HTR-8/SVneo (cell line): Measurements from ENCODE around the gene RNASE7.
A peak's percentile ranks its signal among the peaks of the same experiment; 100 is the strongest.

ENCODE experiments used
- DNase-seq: peaks from one replicate; pipeline ENCODE4 v3.0.0; 2011; ENCODE audit warnings: low spot score, mixed read lengths; ENCODE audit not compliant: insufficient read length
- FAIRE-seq: peaks from 2 replicates; lab custom pipeline; 2011; peaks lifted over from hg19 to GRCh38; lab: Jason Lieb, UNC

RNASE7 gene

DNA sequence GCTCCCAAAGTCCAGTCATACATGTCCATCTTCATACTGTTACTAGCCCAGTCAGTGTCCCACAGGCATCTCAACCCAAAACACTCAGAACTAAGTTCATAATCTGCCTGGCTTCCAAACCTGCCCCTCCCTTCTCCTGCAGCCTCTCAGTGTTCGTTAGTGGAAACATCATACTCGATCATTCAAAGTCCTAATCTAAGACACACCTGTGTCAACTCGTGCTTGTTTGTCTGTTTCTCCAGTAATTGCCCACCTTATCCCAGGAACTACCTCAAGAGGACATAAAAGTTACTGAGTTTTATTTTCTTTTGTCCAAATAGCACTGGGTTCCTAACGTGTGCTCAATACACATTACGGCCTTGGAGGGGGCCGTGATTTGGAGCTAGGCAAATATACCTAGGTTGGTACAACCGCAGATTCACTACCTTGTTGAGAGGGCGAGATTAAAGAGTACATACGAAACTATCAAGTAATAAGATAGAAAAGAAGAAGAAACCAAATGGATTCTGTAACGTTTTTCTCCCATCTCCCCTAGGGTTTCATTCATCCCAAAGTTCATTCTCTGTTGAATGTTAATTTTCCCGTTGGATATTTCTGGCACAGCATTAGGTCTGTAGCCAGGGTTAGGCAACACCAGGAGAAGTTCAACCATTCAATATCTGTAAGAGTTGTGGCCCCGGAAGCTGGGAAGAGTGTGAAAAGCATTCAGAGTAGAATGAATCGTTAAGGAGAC is 18.6 kb downstream of the RNASE7 start:
- FAIRE-seq = no peak
- DNase-seq = no peak

- DNase-seq (no peak), FAIRE-seq (no peak)
Measured at GRCh38 chr14:21061347-21061668, 19.1 kb downstream of the RNASE7 start.

- peak; percentile 52 for DNase-seq
- no peak for FAIRE-seq
Measured at GRCh38 chr14:21063479-21063878, 21.3 kb downstream of the RNASE7 start.

DNA sequence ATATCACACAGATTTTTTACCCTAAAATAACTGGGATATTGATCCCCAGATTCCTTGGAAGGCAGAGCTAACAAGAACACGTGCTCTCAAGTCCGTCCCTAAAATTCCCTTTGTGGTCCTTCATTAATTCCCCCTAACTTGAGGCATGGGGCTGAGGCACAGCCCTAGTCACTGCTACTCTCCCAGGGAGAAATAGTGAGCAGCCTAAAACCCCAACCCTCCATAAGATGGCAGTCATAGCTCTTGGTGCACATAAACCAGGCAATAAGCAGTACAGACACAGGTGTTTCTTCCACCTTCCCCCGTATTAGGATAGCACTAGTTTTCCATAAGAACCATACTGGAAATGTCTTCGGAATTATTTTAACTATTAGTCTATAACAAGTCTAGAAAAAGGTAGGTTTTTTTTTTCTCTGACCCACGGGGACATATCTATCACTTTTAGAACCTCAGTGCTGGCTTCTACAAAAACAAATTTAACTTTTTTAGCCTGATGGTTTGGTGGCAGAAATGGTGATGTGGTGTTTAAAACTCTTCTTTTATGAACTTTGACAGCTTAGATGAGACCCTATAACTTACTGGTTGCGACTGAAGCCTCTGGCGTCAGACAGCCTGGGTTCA is 24.8 kb downstream of the RNASE7 start:
- DNase-seq = no peak

GRCh38 chr14:21068521-21069387 is 26.6 kb downstream of the RNASE7 start:
- DNase-seq = peak; percentile 36
- FAIRE-seq = no peak

More for the DNA sequence above, 24.8 kb downstream of the RNASE7 start:
- FAIRE-seq = no peak

DNA sequence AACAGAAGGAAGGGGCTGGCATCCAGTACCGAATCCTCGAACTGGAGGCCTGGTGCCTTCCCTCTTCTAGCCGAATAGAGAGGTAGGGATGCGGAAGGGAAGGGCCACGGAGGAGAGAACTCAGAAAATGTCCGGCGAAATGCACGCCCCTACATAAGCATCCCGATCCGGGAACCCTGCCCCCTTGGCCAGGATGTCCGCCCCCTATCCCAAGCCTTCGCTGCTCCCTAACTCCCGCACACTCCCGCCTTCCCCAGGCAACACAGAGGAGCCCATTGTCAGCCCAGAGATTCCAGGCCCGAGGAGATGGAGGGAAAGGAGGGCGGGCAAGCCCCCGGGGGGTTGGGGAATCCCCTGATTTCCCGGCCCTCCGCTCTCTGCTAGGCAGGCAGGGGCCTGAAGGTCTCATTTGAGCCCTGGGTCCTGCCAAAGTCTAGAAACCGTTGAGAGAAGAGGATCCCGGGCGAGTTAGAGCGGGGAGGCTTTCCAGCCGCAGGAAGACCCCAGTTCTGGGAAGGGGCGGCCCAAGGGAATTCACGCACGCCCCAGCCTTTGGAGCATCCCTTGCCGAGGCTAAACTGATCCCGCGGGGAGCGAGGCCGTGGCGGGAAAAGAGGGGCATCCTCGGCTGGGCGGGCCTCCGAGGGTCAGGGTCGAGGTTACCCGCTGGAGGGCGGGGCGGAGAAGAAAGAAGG is 27.4 kb downstream of the RNASE7 start:
- DNase-seq (no peak), FAIRE-seq (no peak)

- FAIRE-seq (no peak), DNase-seq (peak; percentile 21)
Measured at GRCh38 chr14:21070083-21070609, 28.0 kb downstream of the RNASE7 start, which contains the start of gene ARHGEF40. TSS of gene ARHGEF40 (plus strand) at chr14:21070304. CDS start at chr14:21070397, 93 bp downstream.

GRCh38 chr14:21070610-21071224 is 28.6 kb downstream of the RNASE7 start:
- no peak for DNase-seq
- FAIRE-seq = no peak

DNA sequence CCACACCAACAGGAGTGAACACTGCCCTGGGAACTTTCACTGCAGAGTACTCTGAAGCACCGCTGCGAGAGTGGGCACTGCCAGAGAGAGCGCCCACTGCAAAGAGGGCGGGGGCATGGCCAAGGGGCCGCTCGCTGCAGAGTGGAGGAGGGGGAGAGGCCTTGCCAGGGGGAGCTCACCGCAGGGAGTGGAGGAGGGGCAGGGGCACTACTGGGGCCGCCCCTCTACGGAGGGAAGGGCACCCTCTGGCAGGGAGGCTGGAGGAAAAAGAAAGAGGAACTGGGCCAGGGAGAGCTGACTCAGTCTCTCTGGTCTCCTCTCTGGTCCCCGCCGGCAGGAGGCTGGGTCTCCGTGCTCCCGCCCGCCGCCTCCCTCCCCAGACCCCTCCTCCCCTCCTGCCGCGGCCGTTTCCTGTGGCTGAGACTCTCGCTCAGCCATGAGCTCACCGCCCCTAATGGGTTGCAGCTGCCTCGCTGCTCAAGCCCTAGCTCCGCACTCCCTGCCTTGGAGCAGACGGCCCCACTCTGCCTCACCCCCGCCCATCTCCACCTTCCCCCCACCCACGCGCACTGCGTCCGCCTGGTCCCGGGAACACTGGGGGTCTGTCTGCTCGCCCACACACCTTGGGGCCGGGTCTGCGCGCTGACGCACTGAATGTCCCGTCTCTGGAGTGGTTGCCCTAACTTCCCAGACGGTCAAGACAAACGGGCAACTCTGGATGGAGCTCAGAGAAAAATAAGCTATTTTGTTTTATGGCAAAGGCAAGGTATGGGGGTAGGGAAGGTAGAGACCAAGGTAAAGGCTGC is 29.3 kb downstream of the RNASE7 start:
- peak; percentile 73 for DNase-seq
- FAIRE-seq = peak; percentile 75

GRCh38 chr14:21072031-21072473 is 29.9 kb downstream of the RNASE7 start:
- DNase-seq (no peak), FAIRE-seq (no peak)

- DNase-seq (no peak), FAIRE-seq (no peak)
Measured at GRCh38 chr14:21072781-21073339, 30.7 kb downstream of the RNASE7 start.

- DNase-seq (no peak), FAIRE-seq (no peak)
Measured at GRCh38 chr14:21073921-21074320, 31.8 kb downstream of the RNASE7 start.

DNA sequence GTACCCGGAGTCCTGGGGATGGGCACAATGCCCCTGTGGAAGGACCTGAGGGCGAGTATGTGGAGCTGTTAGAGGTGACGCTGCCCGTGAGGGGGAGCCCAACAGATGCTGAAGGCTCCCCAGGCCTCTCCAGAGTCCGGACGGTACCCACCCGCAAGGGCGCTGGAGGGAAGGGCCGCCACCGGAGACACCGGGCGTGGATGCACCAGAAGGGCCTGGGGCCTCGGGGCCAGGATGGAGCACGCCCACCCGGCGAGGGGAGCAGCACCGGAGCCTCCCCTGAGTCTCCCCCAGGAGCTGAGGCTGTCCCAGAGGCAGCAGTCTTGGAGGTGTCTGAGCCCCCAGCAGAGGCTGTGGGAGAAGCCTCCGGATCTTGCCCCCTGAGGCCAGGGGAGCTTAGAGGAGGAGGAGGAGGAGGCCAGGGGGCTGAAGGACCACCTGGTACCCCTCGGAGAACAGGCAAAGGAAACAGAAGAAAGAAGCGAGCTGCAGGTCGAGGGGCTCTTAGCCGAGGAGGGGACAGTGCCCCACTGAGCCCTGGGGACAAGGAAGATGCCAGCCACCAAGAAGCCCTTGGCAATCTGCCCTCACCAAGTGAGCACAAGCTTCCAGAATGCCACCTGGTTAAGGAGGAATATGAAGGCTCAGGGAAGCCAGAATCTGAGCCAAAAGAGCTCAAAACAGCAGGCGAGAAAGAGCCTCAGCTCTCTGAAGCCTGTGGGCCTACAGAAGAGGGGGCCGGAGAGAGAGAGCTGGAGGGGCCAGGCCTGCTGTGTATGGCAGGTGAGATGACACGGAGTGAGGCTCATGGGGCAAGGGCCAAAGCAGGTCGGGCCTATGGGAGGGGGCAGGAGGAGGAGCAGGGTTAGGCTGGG is 32.5 kb downstream of the RNASE7 start:
- FAIRE-seq (no peak), DNase-seq (no peak)

- no peak for FAIRE-seq
- DNase-seq = no peak
Measured at GRCh38 chr14:21075719-21076437, 33.7 kb downstream of the RNASE7 start.

DNA sequence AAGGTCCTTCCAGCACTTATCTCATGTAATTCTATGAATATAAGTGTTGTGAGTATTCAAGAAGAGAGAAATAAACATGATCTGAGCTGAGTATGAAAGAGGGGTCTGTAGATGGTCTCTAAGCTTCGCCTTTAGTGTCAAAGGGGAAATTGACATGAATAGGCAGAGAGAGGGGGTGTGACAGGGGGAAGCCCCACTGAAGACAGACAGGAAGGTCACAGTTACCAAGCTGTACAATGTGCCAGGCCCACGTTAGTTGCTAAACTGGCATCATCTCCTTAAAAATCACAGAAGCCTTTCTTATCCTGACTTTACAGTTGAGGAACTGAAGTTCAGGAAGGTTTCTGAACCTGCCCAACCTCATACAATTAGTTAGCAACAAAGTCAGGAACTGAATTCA is 35.5 kb downstream of the RNASE7 start:
- DNase-seq (no peak), FAIRE-seq (no peak)

- DNase-seq (no peak), FAIRE-seq (no peak)
Measured at GRCh38 chr14:21078287-21078686, 36.1 kb downstream of the RNASE7 start.

GRCh38 chr14:21078726-21079125 is 36.6 kb downstream of the RNASE7 start:
- DNase-seq (no peak), FAIRE-seq (no peak)
